GM18502 (cell line): Measurements from ENCODE around the gene MAP2K1.
"Not testable (repeated sequence)": the region's sequence is repeated elsewhere in the genome, so short reads cannot be mapped to it uniquely, and the experiment has no call there.

ENCODE experiments used
- ATAC-seq: cut with Tn5 transposase; IDR thresholded peaks from one replicate; pipeline ENCODE4 v1.9.1; 2021; ENCODE audit warnings: mild to moderate bottlenecking; ENCODE audit not compliant: unreplicated experiment, poor library complexity

MAP2K1 gene

GRCh38 chr15:66419471-66419870, 32.8 kb downstream of the MAP2K1 start:
- no peak for ATAC-seq

- no peak for ATAC-seq
These were observed 35.6 kb downstream of the MAP2K1 start for GRCh38 chr15:66422347-66422746.

GRCh38 chr15:66423149-66423548, 36.4 kb downstream of the MAP2K1 start:
- no peak for ATAC-seq

GRCh38 chr15:66424963-66425612, 38.4 kb downstream of the MAP2K1 start:
- no peak for ATAC-seq

- ATAC-seq, result no peak
These were observed 39.1 kb downstream of the MAP2K1 start for GRCh38 chr15:66425837-66426236.

GRCh38 chr15:66429117-66429516, 42.4 kb downstream of the MAP2K1 start:
- no peak for ATAC-seq

- no peak for ATAC-seq
These were observed 42.8 kb downstream of the MAP2K1 start for GRCh38 chr15:66429546-66429945.

- ATAC-seq, result no peak
These were observed 44.0 kb downstream of the MAP2K1 start for GRCh38 chr15:66430627-66431255.

GRCh38 chr15:66433726-66434125, 47.0 kb downstream of the MAP2K1 start:
- no peak for ATAC-seq

GRCh38 chr15:66440501-66440900, 53.8 kb downstream of the MAP2K1 start:
- ATAC-seq, result no peak

GRCh38 chr15:66452420-66452819, 65.7 kb downstream of the MAP2K1 start:
- no peak for ATAC-seq

GRCh38 chr15:66452971-66453580, 66.4 kb downstream of the MAP2K1 start:
- ATAC-seq, result no peak

- ATAC-seq, result no peak
These were observed 67.4 kb downstream of the MAP2K1 start for GRCh38 chr15:66454143-66454542.

- ATAC-seq, result no peak
These were observed 69.5 kb downstream of the MAP2K1 start for GRCh38 chr15:66456211-66456610.

GRCh38 chr15:66459818-66460615, 73.3 kb downstream of the MAP2K1 start:
- ATAC-seq, result no peak

GRCh38 chr15:66461294-66461693, 74.6 kb downstream of the MAP2K1 start:
- not testable (repeated sequence) for ATAC-seq

- ATAC-seq, result no peak
These were observed 75.2 kb downstream of the MAP2K1 start for GRCh38 chr15:66461917-66462316.

- ATAC-seq, result no peak
These were observed 75.9 kb downstream of the MAP2K1 start for GRCh38 chr15:66462627-66463026.

GRCh38 chr15:66465294-66465693, 78.6 kb downstream of the MAP2K1 start:
- ATAC-seq, result not testable (repeated sequence)

GRCh38 chr15:66467162-66468040, 80.7 kb downstream of the MAP2K1 start:
- not testable (repeated sequence) for ATAC-seq
